Measurements from ENCODE around the gene DKK3.

Gene DKK3

GRCh38 chr11:11978098-11978637 is 30.3 kb downstream of the DKK3 start:
- Histone ChIP-seq H3K36me3 (ENCODE audit: control insufficient read depth, insufficient read depth, low read length) (no peaks in the 10 kb centered on the region), H3K27me3 (ENCODE audit: control insufficient read depth, insufficient read depth, low read length) (no peaks in the 10 kb centered on the region), H3K9ac (ENCODE audit: low read depth, low read length) (no peak overlapping the region), H3K4me3 (ENCODE audit: low read depth, low read length) (no peak overlapping the region), H3K9me3 (ENCODE audit: control insufficient read depth, insufficient read depth, low read length) (no peaks in the 10 kb centered on the region), H3K4me1 (ENCODE audit: control insufficient read depth, insufficient read depth, low read length) (peaks cover 6% of the 10 kb centered on the region)

- H3K4me3 ChIP-seq (ENCODE audit: low read depth, low read length), result no peak overlapping the region
- no peak overlapping the region for H3K9ac ChIP-seq (ENCODE audit: low read depth, low read length)
- H3K36me3 ChIP-seq (ENCODE audit: control insufficient read depth, insufficient read depth, low read length), result no peaks in the 10 kb centered on the region
- H3K27me3 ChIP-seq (ENCODE audit: control insufficient read depth, insufficient read depth, low read length), result no peaks in the 10 kb centered on the region
- peaks cover 6% of the 10 kb centered on the region for H3K4me1 ChIP-seq (ENCODE audit: control insufficient read depth, insufficient read depth, low read length)
- H3K9me3 ChIP-seq (ENCODE audit: control insufficient read depth, insufficient read depth, low read length), result no peaks in the 10 kb centered on the region
These were observed 31.1 kb downstream of the DKK3 start for GRCh38 chr11:11977206-11977938.

GRCh38 chr11:11976481-11977127 is 31.8 kb downstream of the DKK3 start:
- no peaks in the 10 kb centered on the region for H3K27me3 ChIP-seq (ENCODE audit: control insufficient read depth, insufficient read depth, low read length)
- H3K4me3 ChIP-seq (ENCODE audit: low read depth, low read length), result no peak overlapping the region
- H3K9ac ChIP-seq (ENCODE audit: low read depth, low read length), result no peak overlapping the region
- peaks cover 6% of the 10 kb centered on the region for H3K4me1 ChIP-seq (ENCODE audit: control insufficient read depth, insufficient read depth, low read length)
- H3K9me3 ChIP-seq (ENCODE audit: control insufficient read depth, insufficient read depth, low read length), result no peaks in the 10 kb centered on the region
- H3K36me3 ChIP-seq (ENCODE audit: control insufficient read depth, insufficient read depth, low read length), result no peaks in the 10 kb centered on the region

- Histone ChIP-seq H3K9ac (ENCODE audit: low read depth, low read length) (no peak overlapping the region), H3K36me3 (ENCODE audit: control insufficient read depth, insufficient read depth, low read length) (no peaks in the 10 kb centered on the region), H3K4me3 (ENCODE audit: low read depth, low read length) (no peak overlapping the region), H3K4me1 (ENCODE audit: control insufficient read depth, insufficient read depth, low read length) (peaks cover 6% of the 10 kb centered on the region), H3K27me3 (ENCODE audit: control insufficient read depth, insufficient read depth, low read length) (no peaks in the 10 kb centered on the region), H3K9me3 (ENCODE audit: control insufficient read depth, insufficient read depth, low read length) (no peaks in the 10 kb centered on the region)
These were observed 33.0 kb downstream of the DKK3 start for GRCh38 chr11:11975201-11976092.

GRCh38 chr11:11973866-11974265 is 34.6 kb downstream of the DKK3 start:
- peaks cover 6% of the 10 kb centered on the region for H3K4me1 ChIP-seq (ENCODE audit: control insufficient read depth, insufficient read depth, low read length)
- no peaks in the 10 kb centered on the region for H3K27me3 ChIP-seq (ENCODE audit: control insufficient read depth, insufficient read depth, low read length)
- no peak overlapping the region for H3K9ac ChIP-seq (ENCODE audit: low read depth, low read length)

GRCh38 chr11:11973361-11973800 is 35.0 kb downstream of the DKK3 start:
- H3K4me1 ChIP-seq (ENCODE audit: control insufficient read depth, insufficient read depth, low read length), result peaks cover 6% of the 10 kb centered on the region
- peaks cover under 1% of the 10 kb centered on the region for H3K36me3 ChIP-seq (ENCODE audit: control insufficient read depth, insufficient read depth, low read length)
- no peaks in the 10 kb centered on the region for H3K27me3 ChIP-seq (ENCODE audit: control insufficient read depth, insufficient read depth, low read length)
- no peaks in the 10 kb centered on the region for H3K9me3 ChIP-seq (ENCODE audit: control insufficient read depth, insufficient read depth, low read length)
- no peak overlapping the region for H3K4me3 ChIP-seq (ENCODE audit: low read depth, low read length)
- H3K9ac ChIP-seq (ENCODE audit: low read depth, low read length), result no peak overlapping the region

More at GRCh38 chr11:11973866-11974265, 34.6 kb downstream of the DKK3 start:
- no peak overlapping the region for H3K4me3 ChIP-seq (ENCODE audit: low read depth, low read length)
- H3K9me3 ChIP-seq (ENCODE audit: control insufficient read depth, insufficient read depth, low read length), result no peaks in the 10 kb centered on the region
- no peaks in the 10 kb centered on the region for H3K36me3 ChIP-seq (ENCODE audit: control insufficient read depth, insufficient read depth, low read length)

GRCh38 chr11:11972730-11973341 is 35.6 kb downstream of the DKK3 start:
- Histone ChIP-seq H3K9me3 (ENCODE audit: control insufficient read depth, insufficient read depth, low read length) (no peaks in the 10 kb centered on the region), H3K36me3 (ENCODE audit: control insufficient read depth, insufficient read depth, low read length) (peaks cover 3% of the 10 kb centered on the region), H3K4me3 (ENCODE audit: low read depth, low read length) (no peak overlapping the region), H3K9ac (ENCODE audit: low read depth, low read length) (no peak overlapping the region), H3K4me1 (ENCODE audit: control insufficient read depth, insufficient read depth, low read length) (peaks cover 6% of the 10 kb centered on the region), H3K27me3 (ENCODE audit: control insufficient read depth, insufficient read depth, low read length) (no peaks in the 10 kb centered on the region)

GRCh38 chr11:11971906-11972547 is 36.4 kb downstream of the DKK3 start:
- Histone ChIP-seq H3K9me3 (ENCODE audit: control insufficient read depth, insufficient read depth, low read length) (no peaks in the 10 kb centered on the region), H3K4me1 (ENCODE audit: control insufficient read depth, insufficient read depth, low read length) (peaks cover 7% of the 10 kb centered on the region)

GRCh38 chr11:11970556-11970955 is 37.9 kb downstream of the DKK3 start:
- peaks cover 3% of the 10 kb centered on the region for H3K4me1 ChIP-seq (ENCODE audit: control insufficient read depth, insufficient read depth, low read length)
- no peaks in the 10 kb centered on the region for H3K27me3 ChIP-seq (ENCODE audit: control insufficient read depth, insufficient read depth, low read length)
- no peaks in the 10 kb centered on the region for H3K9me3 ChIP-seq (ENCODE audit: control insufficient read depth, insufficient read depth, low read length)
- no peak overlapping the region for H3K4me3 ChIP-seq (ENCODE audit: low read depth, low read length)
- no peak overlapping the region for H3K9ac ChIP-seq (ENCODE audit: low read depth, low read length)
- peaks cover 3% of the 10 kb centered on the region for H3K36me3 ChIP-seq (ENCODE audit: control insufficient read depth, insufficient read depth, low read length)

More at GRCh38 chr11:11971906-11972547, 36.4 kb downstream of the DKK3 start:
- peaks cover 3% of the 10 kb centered on the region for H3K36me3 ChIP-seq (ENCODE audit: control insufficient read depth, insufficient read depth, low read length)
- H3K27me3 ChIP-seq (ENCODE audit: control insufficient read depth, insufficient read depth, low read length), result no peaks in the 10 kb centered on the region
- no peak overlapping the region for H3K9ac ChIP-seq (ENCODE audit: low read depth, low read length)
- H3K4me3 ChIP-seq (ENCODE audit: low read depth, low read length), result no peak overlapping the region

GRCh38 chr11:11969380-11970215 is 38.8 kb downstream of the DKK3 start:
- H3K9ac ChIP-seq (ENCODE audit: low read depth, low read length), result no peak overlapping the region
- H3K27me3 ChIP-seq (ENCODE audit: control insufficient read depth, insufficient read depth, low read length), result no peaks in the 10 kb centered on the region
- H3K36me3 ChIP-seq (ENCODE audit: control insufficient read depth, insufficient read depth, low read length), result peaks cover 3% of the 10 kb centered on the region
- no peak overlapping the region for H3K4me3 ChIP-seq (ENCODE audit: low read depth, low read length)
- H3K4me1 ChIP-seq (ENCODE audit: control insufficient read depth, insufficient read depth, low read length), result peaks cover 3% of the 10 kb centered on the region
- H3K9me3 ChIP-seq (ENCODE audit: control insufficient read depth, insufficient read depth, low read length), result no peaks in the 10 kb centered on the region

Data from iPS-15b (cell line).